Esophagus squamous epithelium (tissue), 5 donors: Measurements from ENCODE around the gene SEPTIN2. TPM values are rescaled to one million over a fixed set of nuclear protein-coding genes. Genes with fewer than 3 reads are reported as not detected.

Experiments used
- DNase-seq: peaks from one replicate; lab custom pipeline; 2025; lab: John Stamatoyannopoulos, UW
- H3K27ac ChIP-seq, 4 donors: fragments of 200-600 bp; sonication (generic); one replicate each; pipeline ENCODE4 v1.5.1; 2016 to 2019; ENCODE audit warnings: mild to moderate bottlenecking in 1 of 4
- H3K27me3 ChIP-seq, 4 donors: fragments of 200-600 bp; sonication (generic); 1 replicate in 3 of 4; 2 replicates in 1 of 4; pipeline versions ENCODE4 v1.5.1 to v1.6.0; 2017 to 2021; ENCODE audit warnings: antibody characterized with exemption in 1 of 4
- H3K36me3 ChIP-seq, 3 donors: fragments of 200-600 bp; sonication (generic); one replicate each; pipeline ENCODE4 v1.5.1; 2016 to 2019
- H3K4me1 ChIP-seq, 3 donors: fragments of 200-600 bp; sonication (generic); one replicate each; pipeline ENCODE4 v1.5.1; 2017 to 2019
- H3K4me3 ChIP-seq, 4 donors: fragments of 200-600 bp; sonication (generic); 1 replicate in 3 of 4; 2 replicates in 1 of 4; pipeline ENCODE4 v1.5.1; 2016 to 2019; ENCODE audit warnings: mild to moderate bottlenecking in 2 of 4, moderate library complexity in 1 of 4
- H3K9me3 ChIP-seq, 3 donors: fragments of 200-600 bp; sonication (generic); one replicate each; pipeline ENCODE4 v1.5.1; 2016 to 2019
- POLR2A ChIP-seq, 4 donors: fragments of 450-650 bp; IDR thresholded peaks; one replicate each; pipeline ENCODE4 v1.6.1; 2017; ENCODE audit warnings: antibody characterized with exemption in 4 of 4, mild to moderate bottlenecking in 4 of 4, moderate library complexity in 3 of 4
- WGBS, 2 donors: methylation state at CpG; one replicate each; pipeline ENCODE4 v1.1.5; 2018; 5-methylcytosine and 5-hydroxymethylcytosine counted together
- intact Hi-C: fragments of 100-400 bp; cut with DNase I; formaldehyde crosslinking; loops from one replicate; pipeline ENCODE4 v1.15.0; 2022
- total RNA-seq, 4 donors: library from RNA; depleted of rRNA; stranded (reverse); fragments of >200 nt; gene quantifications; one replicate each; pipeline ENCODE4 v1.1.0, GENCODE V29; 2016
- TF ChIP-seq, protein P1 (sequence below), 6 experiments: fragments of 450-650 bp in 4 of 6; fragments of 200-600 bp in 2 of 6; sonication (generic) in 2 of 6; IDR thresholded peaks; one replicate each; pipeline ENCODE4 v1.5.1; 2016 to 2019; ENCODE audit warnings: antibody characterized with exemption in 6 of 6, mild to moderate bottlenecking in 4 of 6, moderate library complexity in 4 of 6
- donor health status: DM: yes; HTN: yes; CAD: no.

The SEPTIN2 gene
- total RNA-seq, 4 donors from 2014 or later, result 95.9 to 236 (median 185) TPM

DNA sequence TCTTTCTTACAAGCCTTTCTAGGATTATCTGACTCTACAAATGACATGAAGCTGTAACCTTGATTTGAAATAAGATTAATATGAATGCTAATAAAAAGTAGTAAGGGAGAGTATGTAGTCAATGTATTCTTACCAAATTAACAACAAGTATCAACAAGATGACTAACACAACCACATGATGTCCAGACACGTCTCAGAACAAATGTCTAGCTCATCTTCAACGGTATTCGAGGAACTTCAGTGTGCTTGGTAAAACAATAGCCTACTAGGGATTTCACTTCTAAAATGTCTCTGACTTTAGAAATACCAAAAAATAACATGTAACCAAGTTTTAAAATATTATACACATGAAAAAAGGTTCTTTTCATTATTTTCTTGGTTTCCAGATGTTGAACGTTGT, 3.6 kb upstream of the SEPTIN2 start:
- intact Hi-C loops, result no loop called here
- 40 to 44% methylated on average over 4 of the region's 4 CpGs for WGBS, 2 donors
- peaks cover 5 to 69% (median 6%) of the 10 kb centered on the region in 3 donors for H3K4me1 ChIP-seq
- H3K36me3 ChIP-seq, result no peaks in the 10 kb centered on the region
- no peaks in the 10 kb centered on the region for H3K9me3 ChIP-seq
- no peak overlapping the region for H3K27ac ChIP-seq
- H3K4me3 ChIP-seq, result no peak overlapping the region
- TF ChIP-seq, protein P1, sequence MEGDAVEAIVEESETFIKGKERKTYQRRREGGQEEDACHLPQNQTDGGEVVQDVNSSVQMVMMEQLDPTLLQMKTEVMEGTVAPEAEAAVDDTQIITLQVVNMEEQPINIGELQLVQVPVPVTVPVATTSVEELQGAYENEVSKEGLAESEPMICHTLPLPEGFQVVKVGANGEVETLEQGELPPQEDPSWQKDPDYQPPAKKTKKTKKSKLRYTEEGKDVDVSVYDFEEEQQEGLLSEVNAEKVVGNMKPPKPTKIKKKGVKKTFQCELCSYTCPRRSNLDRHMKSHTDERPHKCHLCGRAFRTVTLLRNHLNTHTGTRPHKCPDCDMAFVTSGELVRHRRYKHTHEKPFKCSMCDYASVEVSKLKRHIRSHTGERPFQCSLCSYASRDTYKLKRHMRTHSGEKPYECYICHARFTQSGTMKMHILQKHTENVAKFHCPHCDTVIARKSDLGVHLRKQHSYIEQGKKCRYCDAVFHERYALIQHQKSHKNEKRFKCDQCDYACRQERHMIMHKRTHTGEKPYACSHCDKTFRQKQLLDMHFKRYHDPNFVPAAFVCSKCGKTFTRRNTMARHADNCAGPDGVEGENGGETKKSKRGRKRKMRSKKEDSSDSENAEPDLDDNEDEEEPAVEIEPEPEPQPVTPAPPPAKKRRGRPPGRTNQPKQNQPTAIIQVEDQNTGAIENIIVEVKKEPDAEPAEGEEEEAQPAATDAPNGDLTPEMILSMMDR (IDR thresholded peaks at IDR 0.05), result no peak
- TF ChIP-seq POLR2A (IDR thresholded peaks at IDR 0.05), result no peak
- DNase-seq, result no peak
- H3K27me3 ChIP-seq, result no peaks in the 10 kb centered on the region

DNA sequence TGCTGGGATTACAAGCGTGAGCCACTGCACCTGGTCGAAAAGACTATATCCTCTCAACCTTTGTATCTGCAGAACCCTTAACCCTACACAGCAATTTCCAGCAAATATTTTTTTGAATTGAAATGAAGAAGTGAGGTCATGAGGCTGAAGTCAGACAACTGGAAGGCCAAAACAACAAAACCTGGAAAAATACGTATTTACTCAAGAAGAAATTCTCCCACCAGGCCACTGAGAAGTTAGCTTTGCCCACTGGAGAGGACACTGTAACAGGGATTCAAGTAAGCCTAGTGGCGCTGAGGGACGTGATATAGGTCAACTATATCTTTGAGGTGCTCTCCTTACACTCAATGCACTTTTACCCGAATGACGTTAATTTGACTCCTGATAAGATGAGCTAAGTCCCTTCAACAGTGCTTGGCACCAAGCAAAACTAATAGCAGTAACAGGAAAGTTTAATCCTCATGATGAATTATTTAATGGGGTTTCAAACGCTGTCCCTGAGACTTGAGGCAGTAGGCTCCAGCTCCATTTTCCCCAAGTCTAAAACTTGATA, 2.1 kb upstream of the SEPTIN2 start:
- peak overlapping the region in 3 of 4 donors; percentile 95 to 100 (median 100) for H3K27ac ChIP-seq
- peak overlapping the region in 2 of 4 donors; percentile 83 to 87 for H3K4me3 ChIP-seq
- no peak for DNase-seq
- no peaks in the 10 kb centered on the region for H3K27me3 ChIP-seq
- no peaks in the 10 kb centered on the region for H3K9me3 ChIP-seq
- peaks cover 14 to 77% (median 22%) of the 10 kb centered on the region in 3 donors for H3K4me1 ChIP-seq
- intact Hi-C loops, result no loop called here
- 88 to 89% methylated on average over 8 of the region's 8 CpGs for WGBS, 2 donors
- no peaks in the 10 kb centered on the region for H3K36me3 ChIP-seq
- TF ChIP-seq POLR2A (IDR thresholded peaks at IDR 0.05), result no peak
- TF ChIP-seq, protein P1 (IDR thresholded peaks at IDR 0.05), result no peak

- Histone ChIP-seq H3K27me3 (no peaks in the 10 kb centered on the region), H3K4me1 (peaks cover 14 to 79% (median 29%) of the 10 kb centered on the region in 3 donors), H3K9me3 (no peaks in the 10 kb centered on the region), H3K27ac (peak overlapping the region; percentile 95 to 100 (median 100)), H3K4me3 (peak overlapping the region; percentile 70 to 93 (median 85)), H3K36me3 (peaks cover 0 to 2% (median 0%) of the 10 kb centered on the region in 3 donors)
- intact Hi-C loops, result no loop called here
- no peak for TF ChIP-seq POLR2A (IDR thresholded peaks at IDR 0.05)
- TF ChIP-seq, protein P1 (IDR thresholded peaks at IDR 0.05), result peak in 2 of 6 experiments; percentile 5 to 20
- no peak for DNase-seq
- WGBS, 2 donors, result 4 to 5% methylated on average over 15 to 16 of the region's 38 CpGs
These were observed 1.3 kb upstream of the SEPTIN2 start for GRCh38 chr2:241314226-241315092.

DNA sequence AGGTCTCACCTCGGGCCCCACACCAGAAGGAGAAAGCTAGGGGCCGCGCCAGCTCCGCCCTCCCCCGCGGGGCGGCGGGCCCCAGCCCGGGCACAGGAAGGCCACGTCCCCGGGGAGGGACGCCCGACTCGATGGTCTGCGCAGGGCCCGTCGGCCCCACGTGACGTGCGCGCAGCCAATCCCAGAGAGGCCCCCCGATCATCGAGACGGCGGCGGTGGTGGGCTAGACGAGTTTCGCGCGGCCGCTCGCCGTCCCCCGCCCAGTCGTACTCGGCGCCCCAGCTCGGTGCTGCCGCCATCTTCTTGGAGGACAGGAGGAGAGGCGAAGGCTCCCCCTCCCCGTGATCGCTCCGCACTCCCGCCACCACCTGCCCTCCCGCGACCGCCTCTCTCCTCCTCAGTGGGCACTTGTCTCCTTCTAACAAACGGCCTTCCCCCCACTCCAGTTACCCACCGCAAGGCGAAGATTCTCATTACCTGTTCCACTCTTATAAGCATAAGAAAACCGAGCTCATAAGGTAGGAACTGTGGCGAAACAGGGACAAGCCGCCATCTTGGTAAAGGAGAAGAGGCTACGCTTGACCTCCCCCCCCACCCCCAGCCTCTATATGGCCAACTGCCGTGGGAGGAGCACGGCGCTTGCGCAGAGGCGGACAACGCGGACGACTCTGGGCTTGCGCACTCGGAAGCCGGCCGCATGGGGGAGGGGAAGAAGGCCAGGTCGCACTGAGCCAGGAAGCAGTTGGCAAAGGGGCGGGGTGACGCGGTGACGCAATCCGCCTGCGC, 439 bp upstream of the SEPTIN2 start, which contains the start of gene HDLBP:
HDLBP (minus strand) TSS at position 580 of the 786 bp plus-strand sequence. CDS start 48,803 bp downstream, outside the sequence.
- 0 to 1% methylated on average over 21 to 23 of the region's 73 CpGs for WGBS, 2 donors
- peak within 1 kb of the TSS; percentile 70 to 93 (median 85) for H3K4me3 ChIP-seq
- H3K27me3 ChIP-seq, result no peaks in the 10 kb centered on the region
- intact Hi-C loops, result no loop called here
- peak in 3 of 4 donors; percentile 6 to 87 (median 79) for TF ChIP-seq POLR2A (IDR thresholded peaks at IDR 0.05)
- TF ChIP-seq, protein P1 (IDR thresholded peaks at IDR 0.05), result peak in 1 of 6 experiments; percentile 2
- peak within 1 kb of the TSS; percentile 95 to 100 (median 100) for H3K27ac ChIP-seq
- no peaks in the 10 kb centered on the region for H3K9me3 ChIP-seq
- H3K36me3 ChIP-seq, result peaks cover 0 to 5% (median 0%) of the 10 kb centered on the region in 3 donors
- peaks cover 14 to 80% (median 33%) of the 10 kb centered on the region in 3 donors for H3K4me1 ChIP-seq
- DNase-seq, result peak; percentile 94
